Neural cell (in vitro differentiated cells): ENCODE measurements around the gene NALCN. TPM values are rescaled to one million over a fixed set of nuclear protein-coding genes. Genes with fewer than 3 reads are reported as not detected.

Experiments used
- H2AFZ ChIP-seq: fragments of 200-600, 300-800 bp; sonication (generic), shearing (Covaris generic); 2 replicates; pipeline ENCODE4 v1.6.0; 2014; ENCODE audit warnings: low read depth, mild to moderate bottlenecking, antibody characterized with exemption, low read length, moderate library complexity
- H3F3A ChIP-seq: fragments of 200-600 bp; shearing (Covaris generic); 2 replicates; pipeline ENCODE4 v1.6.1; 2016; ENCODE audit warnings: mild to moderate bottlenecking, moderate library complexity, mixed read lengths, antibody characterized with exemption, low read length; ENCODE audit not compliant: insufficient read depth, poor library complexity, severe bottlenecking
- H3K27ac ChIP-seq: fragments of 200-600, 300-800 bp; sonication (generic), shearing (Covaris generic); 2 replicates; pipeline ENCODE4 v1.5.1; 2014; ENCODE audit warnings: mild to moderate bottlenecking, low read length, moderate library complexity
- H3K27me3 ChIP-seq: fragments of 300-800, 200-600 bp; sonication (generic), shearing (Covaris generic); 2 replicates; pipeline ENCODE4 v1.6.0; 2014; ENCODE audit warnings: mild to moderate bottlenecking, low read depth, low read length, moderate library complexity; ENCODE audit not compliant: insufficient read depth
- H3K36me3 ChIP-seq: fragments of 300-800, 200-600 bp; sonication (generic), shearing (Covaris generic); 2 replicates; pipeline ENCODE4 v1.5.1; 2014; ENCODE audit warnings: mild to moderate bottlenecking, antibody characterized with exemption, low read length, moderate library complexity; ENCODE audit not compliant: insufficient read depth
- H3K4me2 ChIP-seq: fragments of 300-800, 200-600 bp; sonication (generic), shearing (Covaris generic); 2 replicates; pipeline ENCODE4 v1.6.0; 2014; ENCODE audit warnings: mild to moderate bottlenecking, low read length
- H3K4me3 ChIP-seq: fragments of 300-800, 200-600 bp; sonication (generic), shearing (Covaris generic); 2 replicates; pipeline ENCODE4 v1.5.1; 2014; ENCODE audit warnings: mild to moderate bottlenecking, low read length, moderate library complexity
- H3K79me2 ChIP-seq: fragments of 200-600 bp; shearing (Covaris generic); replicated peaks from 2 replicates; pipeline ENCODE4 v1.6.0; 2014; ENCODE audit warnings: mild to moderate bottlenecking, low read length, moderate library complexity; ENCODE audit not compliant: insufficient read depth
- H3K9ac ChIP-seq: fragments of 300-800, 200-600 bp; sonication (generic), shearing (Covaris generic); 2 replicates; pipeline ENCODE4 v1.6.1; 2016; ENCODE audit warnings: mild to moderate bottlenecking, low read length, mixed read lengths
- H3K9me2 ChIP-seq: fragments of 200-600 bp; shearing (Covaris generic); 2 replicates; pipeline ENCODE4 v1.6.1; 2016; ENCODE audit warnings: mild to moderate bottlenecking, low read length, mixed read lengths; ENCODE audit not compliant: insufficient read depth
- H3K9me3 ChIP-seq: fragments of 200-600, 300-800 bp; sonication (generic), shearing (Covaris generic); 2 replicates; pipeline ENCODE4 v1.6.1; 2016; ENCODE audit warnings: mild to moderate bottlenecking, mixed run types, low read length, moderate library complexity, mixed read lengths
- H4K20me1 ChIP-seq: fragments of 200-600 bp; shearing (Covaris generic); 2 replicates; pipeline ENCODE4 v1.6.1; 2016; ENCODE audit warnings: mild to moderate bottlenecking, mixed run types; ENCODE audit not compliant: insufficient read depth
- EP300 ChIP-seq: fragments of 450-650 bp; conservative IDR thresholded peaks from 2 replicates; pipeline ENCODE4 v1.6.1; 2014; ENCODE audit warnings: antibody characterized with exemption, mild to moderate bottlenecking, moderate library complexity; ENCODE audit not compliant: poor library complexity, severe bottlenecking
- EZH2 ChIP-seq: fragments of 200-600, 300-800 bp; shearing (Covaris generic), sonication (generic); IDR thresholded peaks from 2 replicates; pipeline ENCODE4 v1.6.1; 2014; ENCODE audit warnings: antibody characterized with exemption, low read length, borderline replicate concordance, mild to moderate bottlenecking; ENCODE audit not compliant: insufficient read depth, poor library complexity, severe bottlenecking
- MXI1 ChIP-seq: fragments of 450-650 bp; conservative IDR thresholded peaks from 2 replicates; pipeline ENCODE4 v1.6.1; 2014; ENCODE audit warnings: antibody characterized with exemption, mild to moderate bottlenecking; ENCODE audit not compliant: poor library complexity, severe bottlenecking
- POLR2AphosphoS5 ChIP-seq: IDR thresholded peaks from 2 replicates; pipeline ENCODE4 v1.6.1; 2012
- RAD21 ChIP-seq: fragments of 450-650 bp; conservative IDR thresholded peaks from 2 replicates; pipeline ENCODE4 v1.6.1; 2014; ENCODE audit warnings: antibody characterized with exemption, mild to moderate bottlenecking, moderate library complexity
- SMC3 ChIP-seq: fragments of 450-650 bp; conservative IDR thresholded peaks from 2 replicates; pipeline ENCODE4 v1.6.1; 2014; ENCODE audit warnings: antibody characterized with exemption, mild to moderate bottlenecking, moderate library complexity; ENCODE audit not compliant: poor library complexity
- TAF1 ChIP-seq: IDR thresholded peaks from 2 replicates; pipeline ENCODE4 v1.6.1; 2012; ENCODE audit warnings: low read depth
- polyA plus RNA-seq: library from polyadenylated mRNA; depleted of rRNA; stranded (reverse); fragments of >200 nt; gene quantifications from 2 replicates; pipeline ENCODE4 v1.2.3, GENCODE V29; 2014
- TF ChIP-seq, protein P1 (sequence below): IDR thresholded peaks from 2 replicates; pipeline ENCODE4 v1.6.1; 2012; ENCODE audit warnings: borderline replicate concordance
- TF ChIP-seq, protein P2 (sequence below): fragments of 450-650 bp; IDR thresholded peaks from 2 replicates; pipeline ENCODE4 v1.5.1; 2014; ENCODE audit warnings: antibody characterized with exemption, mild to moderate bottlenecking, moderate library complexity; ENCODE audit not compliant: poor library complexity, severe bottlenecking

Gene NALCN
- polyA plus RNA-seq, 1 donor from 2014 or later, result 24.1 TPM

DNA sequence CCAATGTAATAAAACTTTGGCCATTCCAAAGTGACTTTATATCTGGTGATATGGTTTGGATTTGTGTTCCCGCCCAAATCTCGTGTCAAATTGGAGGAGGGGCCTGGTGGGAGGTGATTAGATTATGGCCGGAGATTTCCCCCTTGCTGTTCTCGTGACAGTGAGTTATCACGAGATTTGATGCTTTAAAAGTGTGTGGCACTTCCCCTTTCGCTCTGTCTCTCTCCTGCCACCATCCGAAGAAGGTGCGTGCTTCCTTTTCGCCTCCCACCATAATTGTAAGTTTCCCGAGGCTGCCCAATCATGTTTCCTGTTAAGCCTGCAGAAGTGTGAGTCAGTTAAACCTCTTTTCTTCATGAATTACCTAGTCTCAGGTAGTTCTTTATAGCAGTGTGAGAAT lies 9.3 kb upstream of the NALCN start:
- no peaks in the 10 kb centered on the region for H3K9me2 ChIP-seq
- no peaks in the 10 kb centered on the region for H4K20me1 ChIP-seq
- no peak overlapping the region for H2AFZ ChIP-seq
- no peak overlapping the region for H3K9ac ChIP-seq
- no peak overlapping the region for H3K4me2 ChIP-seq
- no peak overlapping the region for H3K4me3 ChIP-seq
- H3F3A ChIP-seq, result no peaks in the 10 kb centered on the region
- H3K27ac ChIP-seq, result no peak overlapping the region
- H3K27me3 ChIP-seq, result no peaks in the 10 kb centered on the region
- H3K79me2 ChIP-seq, result no peaks in the 10 kb centered on the region
- H3K9me3 ChIP-seq, result no peaks in the 10 kb centered on the region
- H3K36me3 ChIP-seq, result no peaks in the 10 kb centered on the region
- TF ChIP-seq MXI1 (no peak), EP300 (no peak), TAF1 (no peak), RAD21 (no peak), SMC3 (no peak), EZH2 (no peak), POLR2AphosphoS5 (no peak)
- TF ChIP-seq, protein P1, sequence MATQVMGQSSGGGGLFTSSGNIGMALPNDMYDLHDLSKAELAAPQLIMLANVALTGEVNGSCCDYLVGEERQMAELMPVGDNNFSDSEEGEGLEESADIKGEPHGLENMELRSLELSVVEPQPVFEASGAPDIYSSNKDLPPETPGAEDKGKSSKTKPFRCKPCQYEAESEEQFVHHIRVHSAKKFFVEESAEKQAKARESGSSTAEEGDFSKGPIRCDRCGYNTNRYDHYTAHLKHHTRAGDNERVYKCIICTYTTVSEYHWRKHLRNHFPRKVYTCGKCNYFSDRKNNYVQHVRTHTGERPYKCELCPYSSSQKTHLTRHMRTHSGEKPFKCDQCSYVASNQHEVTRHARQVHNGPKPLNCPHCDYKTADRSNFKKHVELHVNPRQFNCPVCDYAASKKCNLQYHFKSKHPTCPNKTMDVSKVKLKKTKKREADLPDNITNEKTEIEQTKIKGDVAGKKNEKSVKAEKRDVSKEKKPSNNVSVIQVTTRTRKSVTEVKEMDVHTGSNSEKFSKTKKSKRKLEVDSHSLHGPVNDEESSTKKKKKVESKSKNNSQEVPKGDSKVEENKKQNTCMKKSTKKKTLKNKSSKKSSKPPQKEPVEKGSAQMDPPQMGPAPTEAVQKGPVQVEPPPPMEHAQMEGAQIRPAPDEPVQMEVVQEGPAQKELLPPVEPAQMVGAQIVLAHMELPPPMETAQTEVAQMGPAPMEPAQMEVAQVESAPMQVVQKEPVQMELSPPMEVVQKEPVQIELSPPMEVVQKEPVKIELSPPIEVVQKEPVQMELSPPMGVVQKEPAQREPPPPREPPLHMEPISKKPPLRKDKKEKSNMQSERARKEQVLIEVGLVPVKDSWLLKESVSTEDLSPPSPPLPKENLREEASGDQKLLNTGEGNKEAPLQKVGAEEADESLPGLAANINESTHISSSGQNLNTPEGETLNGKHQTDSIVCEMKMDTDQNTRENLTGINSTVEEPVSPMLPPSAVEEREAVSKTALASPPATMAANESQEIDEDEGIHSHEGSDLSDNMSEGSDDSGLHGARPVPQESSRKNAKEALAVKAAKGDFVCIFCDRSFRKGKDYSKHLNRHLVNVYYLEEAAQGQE, result no peak
- TF ChIP-seq, protein P2, sequence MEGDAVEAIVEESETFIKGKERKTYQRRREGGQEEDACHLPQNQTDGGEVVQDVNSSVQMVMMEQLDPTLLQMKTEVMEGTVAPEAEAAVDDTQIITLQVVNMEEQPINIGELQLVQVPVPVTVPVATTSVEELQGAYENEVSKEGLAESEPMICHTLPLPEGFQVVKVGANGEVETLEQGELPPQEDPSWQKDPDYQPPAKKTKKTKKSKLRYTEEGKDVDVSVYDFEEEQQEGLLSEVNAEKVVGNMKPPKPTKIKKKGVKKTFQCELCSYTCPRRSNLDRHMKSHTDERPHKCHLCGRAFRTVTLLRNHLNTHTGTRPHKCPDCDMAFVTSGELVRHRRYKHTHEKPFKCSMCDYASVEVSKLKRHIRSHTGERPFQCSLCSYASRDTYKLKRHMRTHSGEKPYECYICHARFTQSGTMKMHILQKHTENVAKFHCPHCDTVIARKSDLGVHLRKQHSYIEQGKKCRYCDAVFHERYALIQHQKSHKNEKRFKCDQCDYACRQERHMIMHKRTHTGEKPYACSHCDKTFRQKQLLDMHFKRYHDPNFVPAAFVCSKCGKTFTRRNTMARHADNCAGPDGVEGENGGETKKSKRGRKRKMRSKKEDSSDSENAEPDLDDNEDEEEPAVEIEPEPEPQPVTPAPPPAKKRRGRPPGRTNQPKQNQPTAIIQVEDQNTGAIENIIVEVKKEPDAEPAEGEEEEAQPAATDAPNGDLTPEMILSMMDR, result no peak

DNA sequence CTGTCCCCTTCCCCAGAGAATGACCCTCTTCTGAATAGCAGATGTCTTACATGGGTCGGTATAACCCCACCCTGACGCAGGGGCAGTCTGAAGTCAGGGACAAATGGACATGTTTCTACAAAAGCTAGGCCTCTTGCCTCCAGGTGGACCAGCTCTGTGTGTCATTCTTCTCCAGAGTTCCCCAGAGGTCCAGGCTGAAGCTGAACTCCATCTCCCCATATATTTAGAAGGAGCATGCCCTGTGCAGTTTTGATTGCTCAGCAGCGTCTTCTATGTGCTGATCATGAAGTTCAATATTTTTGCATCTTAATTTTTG lies 8.8 kb upstream of the NALCN start:
- no peaks in the 10 kb centered on the region for H3K79me2 ChIP-seq
- no peaks in the 10 kb centered on the region for H3K36me3 ChIP-seq
- H3K9me2 ChIP-seq, result no peaks in the 10 kb centered on the region
- no peak overlapping the region for H3K4me2 ChIP-seq
- H3K4me3 ChIP-seq, result no peak overlapping the region
- TF ChIP-seq, protein P1, result no peak
- no peak for TF ChIP-seq RAD21
- TF ChIP-seq, protein P2, result no peak
- no peak for TF ChIP-seq SMC3
- TF ChIP-seq MXI1, result no peak
- no peak for TF ChIP-seq EP300
- no peak for TF ChIP-seq POLR2AphosphoS5
- no peak for TF ChIP-seq EZH2
- no peak for TF ChIP-seq TAF1
- H4K20me1 ChIP-seq, result no peaks in the 10 kb centered on the region
- no peak overlapping the region for H3K9ac ChIP-seq
- H3K27ac ChIP-seq, result no peak overlapping the region
- no peaks in the 10 kb centered on the region for H3F3A ChIP-seq
- no peaks in the 10 kb centered on the region for H3K9me3 ChIP-seq
- no peak overlapping the region for H2AFZ ChIP-seq
- no peaks in the 10 kb centered on the region for H3K27me3 ChIP-seq
